B cell (primary cell): ENCODE results near the gene TUBB4A. TPM values are rescaled to one million over a fixed set of nuclear protein-coding genes. Genes with fewer than 3 reads are reported as not detected.

Experiments used
- ATAC-seq: fragments of 200-7000 bp; cut with Tn5 transposase; one replicate; pipeline ENCODE4 v1.10.0; 2021; ENCODE audit warnings: low read depth, mild to moderate bottlenecking, moderate number of reproducible peaks, moderate library complexity
- CTCF ChIA-PET: fragments of 350-600 bp; sonication (Branson Sonifier 250); formaldehyde crosslinking; loops from one replicate; lab custom pipeline; 2021; ENCODE audit warnings: antibody characterized with exemption, inconsistent platforms; lab: Charles Lee
- POLR2A ChIA-PET: fragments of 350-600 bp; sonication (Branson Sonifier 250); formaldehyde crosslinking; loops from one replicate; lab custom pipeline; 2021; ENCODE audit warnings: antibody characterized with exemption; lab: Charles Lee
- DNase-seq: peaks from one replicate; pipeline ENCODE4 v3.0.0; 2013
- H2AFZ ChIP-seq: 2 replicates; pipeline ENCODE4 v1.6.1; 2012; ENCODE audit warnings: mild to moderate bottlenecking, low read depth, low read length; ENCODE audit not compliant: insufficient read depth, poor library complexity, severe bottlenecking
- H3K27ac ChIP-seq, 2 donors: 1 replicate in 1 of 2; 2 replicates in 1 of 2; pipeline ENCODE4 v1.5.1; 2012 to 2013; ENCODE audit warnings: low read length in 2 of 2, mild to moderate bottlenecking in 2 of 2, moderate library complexity in 1 of 2
- H3K27me3 ChIP-seq, 4 experiments: fragments of 200-600 bp in 1 of 4; sonication (generic) in 1 of 4; replicated peaks in 1 of 4; 1 replicate in 2 of 4; 2 replicates in 2 of 4; pipeline versions ENCODE4 v1.6.1 to v1.7.0; 2013 to 2016; ENCODE audit warnings: low read length in 3 of 4, mild to moderate bottlenecking in 2 of 4, mixed read lengths in 1 of 4, moderate library complexity in 1 of 4; ENCODE audit not compliant: insufficient read depth in 4 of 4, control insufficient read depth in 3 of 4; ENCODE audit errors: control extremely low read depth in 1 of 4
- H3K36me3 ChIP-seq, 2 experiments: replicated peaks in 1 of 2; 1 replicate in 1 of 2; 2 replicates in 1 of 2; pipeline versions ENCODE4 v1.6.1 to v1.7.1; 2013; ENCODE audit warnings: low read length in 1 of 2; ENCODE audit not compliant: insufficient read depth in 2 of 2, control insufficient read depth in 1 of 2; ENCODE audit errors: control extremely low read depth in 1 of 2, extremely low read depth in 1 of 2
- H3K4me1 ChIP-seq, 2 donors: fragments of 200-600 bp in 1 of 2; sonication (generic) in 1 of 2; 1 replicate in 1 of 2; 2 replicates in 1 of 2; pipeline versions ENCODE4 v1.5.1 to v1.6.1; 2013 to 2017; ENCODE audit warnings: low read length in 2 of 2; ENCODE audit not compliant: control insufficient read depth in 2 of 2, insufficient read depth in 2 of 2
- H3K4me2 ChIP-seq: replicated peaks from 2 replicates; pipeline ENCODE3; 2012; ENCODE audit warnings: mild to moderate bottlenecking, low read depth, low read length; ENCODE audit not compliant: poor library complexity, severe bottlenecking
- H3K4me3 ChIP-seq, 5 experiments: fragments of 200-600 bp in 1 of 5; sonication (generic) in 1 of 5; 1 replicate in 3 of 5; 2 replicates in 2 of 5; pipeline versions ENCODE4 v1.5.1 to v1.7.0; 2011 to 2016; ENCODE audit warnings: low read length in 4 of 5, mild to moderate bottlenecking in 4 of 5, low read depth in 2 of 5, control low read depth in 1 of 5, moderate library complexity in 1 of 5; ENCODE audit not compliant: insufficient read depth in 1 of 5; ENCODE audit errors: control extremely low read depth in 1 of 5, extremely low read depth in 1 of 5
- H3K79me2 ChIP-seq: fragments of 200-600 bp; sonication (generic); one replicate; pipeline ENCODE4 v1.6.0; 2016; ENCODE audit warnings: low read length; ENCODE audit not compliant: control insufficient read depth, insufficient read depth
- H3K9ac ChIP-seq: fragments of 200-600 bp; sonication (generic); 2 replicates; pipeline ENCODE4 v1.6.1; 2017; ENCODE audit warnings: mild to moderate bottlenecking, low read length, moderate library complexity
- H3K9me3 ChIP-seq, 3 donors: one replicate each; pipeline versions ENCODE4 v1.6.1 to v1.7.1; 2013; ENCODE audit warnings: low read length in 2 of 3; ENCODE audit not compliant: control insufficient read depth in 2 of 3, insufficient read depth in 1 of 3; ENCODE audit errors: control extremely low read depth in 1 of 3
- H4K20me1 ChIP-seq: 2 replicates; pipeline ENCODE4 v1.6.0; 2012; ENCODE audit warnings: mild to moderate bottlenecking, low read length; ENCODE audit not compliant: insufficient read depth, control insufficient read depth, poor library complexity, severe bottlenecking
- H3K27ac Mint-ChIP-seq: one replicate; pipeline ENCODE4 v1.8.0; 2021; ENCODE audit warnings: mixed read lengths
- H3K27me3 Mint-ChIP-seq: one replicate; pipeline ENCODE4 v1.8.0; 2021; ENCODE audit warnings: mixed read lengths
- H3K4me1 Mint-ChIP-seq: one replicate; pipeline ENCODE4 v1.8.0; 2021; ENCODE audit warnings: mixed read lengths
- H3K4me3 Mint-ChIP-seq: one replicate; pipeline ENCODE4 v1.8.0; 2021; ENCODE audit warnings: mixed read lengths
- H3K9me3 Mint-ChIP-seq: one replicate; pipeline ENCODE4 v1.8.0; 2022; ENCODE audit warnings: mixed read lengths; ENCODE audit not compliant: insufficient read depth
- CTCF ChIP-seq: fragments of 200-600 bp; IDR thresholded peaks from one replicate; pipeline ENCODE4 v1.8.0; 2022; ENCODE audit warnings: antibody characterized with exemption, mild to moderate bottlenecking
- EZH2 ChIP-seq: IDR thresholded peaks from 2 replicates; pipeline ENCODE4 v1.6.1; 2012; ENCODE audit warnings: borderline replicate concordance, low read depth, mild to moderate bottlenecking, moderate library complexity, low read length; ENCODE audit not compliant: insufficient read depth, poor library complexity, severe bottlenecking
- WGBS: methylation state at CpG from one replicate; pipeline ENCODE4 v1.1.5; 2013; ENCODE audit warnings: missing lambda C conversion rate; ENCODE audit not compliant: insufficient coverage; 5-methylcytosine and 5-hydroxymethylcytosine counted together
- intact Hi-C: fragments of 100-400 bp; cut with micrococcal nuclease; formaldehyde crosslinking; loops from one replicate; pipeline ENCODE4 v1.10.0; 2022
- polyA plus RNA-seq: library from polyadenylated mRNA; depleted of rRNA; stranded (reverse); fragments of >200 nt; gene quantifications from 2 replicates; pipeline ENCODE4 v1.2.3, GENCODE V29; 2012
- total RNA-seq, 2 donors: library from RNA; stranded (reverse); fragments of 120-200 nt in 1 of 2; gene quantifications; 1 replicate in 1 of 2; 2 replicates in 1 of 2; pipeline versions ENCODE4 v1.2.3 to v1.2.4, GENCODE V29; 2013 to 2022

The TUBB4A gene
- total and polyA plus RNA-seq, 2 donors (not counting 1 experiment from before 2014, with no cell fraction given) = 3.9 to 21.9 TPM

- Mint-ChIP-seq H3K27me3 (no peaks in the 10 kb centered on the region), H3K4me1 (peaks cover 39% of the 10 kb centered on the region), H3K27ac (peak overlapping the region; percentile 97), H3K9me3 (no peaks in the 10 kb centered on the region), H3K4me3 (peak overlapping the region; percentile 80)
- Histone ChIP-seq H2AFZ (peak overlapping the region; percentile 37), H3K4me3 (peak overlapping the region in 3 of 5 experiments; percentile 15 to 34 (median 32)), H3K4me2 (peak overlapping the region; percentile 58), H3K4me1 (peaks cover 27 to 53% of the 10 kb centered on the region in 2 donors), H3K27ac (peak overlapping the region; percentile 70 to 92), H3K9ac (peak overlapping the region; percentile 19), H4K20me1 (no peaks in the 10 kb centered on the region), H3K9me3 (peaks cover 0 to 4% (median 0%) of the 10 kb centered on the region in 3 donors), H3K36me3 (no peaks in the 10 kb centered on the region), H3K27me3 (no peaks in the 10 kb centered on the region), H3K79me2 (no peaks in the 10 kb centered on the region)
- ChIA-PET CTCF (interaction anchor here (0.7 to 3.6 kb wide), 13 partner anchors 13 to 341 kb away, joined by 3 to 19 read pairs (median 3); partner anchors contain the start of genes GPR108 and VAV1), POLR2A (interaction anchor here (0.6 to 3.3 kb wide), 15 partner anchors 9 to 1767 kb away, joined by 3 to 14 read pairs (median 5); partner anchors contain the start of gene TNFSF9)
- peak; percentile 72 for ATAC-seq
- intact Hi-C loops = loop anchor here (1.0 kb wide), 2 partner anchors 10 to 66 kb away; no protein-coding TSS in a partner anchor
- peak; percentile 91 for DNase-seq
- WGBS = 34% methylated on average over 17 of the region's 20 CpGs
- no peak for TF ChIP-seq EZH2
- TF ChIP-seq CTCF = no peak
These were observed 19.9 kb upstream of the TUBB4A start for GRCh38 chr19:6521718-6522646.
